ENCODE data around the gene SNAP47.

DNA sequence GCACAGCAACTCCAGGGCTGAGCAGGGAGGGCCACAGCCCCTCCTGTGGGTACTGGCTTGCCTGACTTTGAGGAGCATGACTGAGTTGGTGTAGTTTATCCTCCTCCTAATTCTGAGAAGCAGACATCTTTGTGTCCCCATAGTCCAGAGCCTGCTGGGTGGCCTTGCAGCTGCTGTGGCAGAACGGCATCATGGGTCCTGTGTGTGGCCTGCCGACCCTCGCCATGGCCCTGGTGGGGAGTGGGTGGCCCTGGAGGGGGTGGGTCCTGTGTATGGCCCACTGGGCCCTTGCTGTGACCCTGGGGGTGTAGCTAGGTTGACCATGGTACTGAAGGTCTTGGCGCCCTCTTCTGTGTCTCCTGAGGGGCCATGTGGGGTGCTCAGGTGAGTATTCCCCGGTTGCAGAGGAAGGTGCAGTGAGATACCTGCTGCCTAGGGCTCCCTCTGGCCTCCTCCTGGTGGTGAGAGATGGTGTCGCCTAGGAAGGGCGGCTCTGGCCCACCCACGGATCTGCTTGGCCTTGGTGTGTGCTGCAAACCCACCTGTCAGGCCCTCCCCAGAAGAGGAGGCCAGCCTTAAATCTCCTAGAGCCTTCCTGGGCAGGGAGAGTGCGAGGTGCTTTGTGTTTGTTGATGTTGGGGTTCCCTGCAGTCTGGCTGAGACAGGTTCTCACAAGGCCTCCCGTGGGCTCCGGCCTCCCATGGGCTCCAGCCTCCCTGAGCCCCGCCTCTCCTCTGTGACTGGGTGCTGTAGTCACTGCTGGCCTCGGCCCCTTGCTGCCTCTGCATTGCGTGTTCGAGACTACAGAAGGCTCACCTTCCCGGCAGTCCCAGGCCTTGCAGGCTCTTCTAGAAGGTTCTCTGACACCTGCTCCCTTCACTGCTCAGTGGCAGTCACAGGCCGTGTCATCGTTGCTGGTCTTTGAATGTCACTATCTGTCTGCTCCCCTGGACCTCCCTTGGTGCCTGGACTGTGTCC, 7.8 kb downstream of the SNAP47 start:
- TF ChIP-seq, protein P1, sequence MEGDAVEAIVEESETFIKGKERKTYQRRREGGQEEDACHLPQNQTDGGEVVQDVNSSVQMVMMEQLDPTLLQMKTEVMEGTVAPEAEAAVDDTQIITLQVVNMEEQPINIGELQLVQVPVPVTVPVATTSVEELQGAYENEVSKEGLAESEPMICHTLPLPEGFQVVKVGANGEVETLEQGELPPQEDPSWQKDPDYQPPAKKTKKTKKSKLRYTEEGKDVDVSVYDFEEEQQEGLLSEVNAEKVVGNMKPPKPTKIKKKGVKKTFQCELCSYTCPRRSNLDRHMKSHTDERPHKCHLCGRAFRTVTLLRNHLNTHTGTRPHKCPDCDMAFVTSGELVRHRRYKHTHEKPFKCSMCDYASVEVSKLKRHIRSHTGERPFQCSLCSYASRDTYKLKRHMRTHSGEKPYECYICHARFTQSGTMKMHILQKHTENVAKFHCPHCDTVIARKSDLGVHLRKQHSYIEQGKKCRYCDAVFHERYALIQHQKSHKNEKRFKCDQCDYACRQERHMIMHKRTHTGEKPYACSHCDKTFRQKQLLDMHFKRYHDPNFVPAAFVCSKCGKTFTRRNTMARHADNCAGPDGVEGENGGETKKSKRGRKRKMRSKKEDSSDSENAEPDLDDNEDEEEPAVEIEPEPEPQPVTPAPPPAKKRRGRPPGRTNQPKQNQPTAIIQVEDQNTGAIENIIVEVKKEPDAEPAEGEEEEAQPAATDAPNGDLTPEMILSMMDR (IDR thresholded peaks at IDR 0.05; ENCODE audit: insufficient read depth, low read length, poor library complexity, severe bottlenecking), result no peak
- TF ChIP-seq EZH2phosphoT487 (conservative IDR thresholded peaks at IDR 0.05; ENCODE audit: low read length), result no peak
